Endothelial cell (in vitro differentiated cells): ENCODE data around the gene ZBTB40. TPM values are rescaled to one million over a fixed set of nuclear protein-coding genes. Genes with fewer than 3 reads are reported as not detected.
A peak's percentile ranks its signal among the peaks of the same experiment; 100 is the strongest.

Source experiments
- DNase-seq: peaks from one replicate; pipeline ENCODE4 v3.0.0; 2021; ENCODE audit warnings: low spot score
- H3K27ac Mint-ChIP-seq: one replicate; pipeline ENCODE4 v1.8.0; 2021; ENCODE audit warnings: mixed read lengths, inconsistent platforms; ENCODE audit not compliant: unreplicated experiment
- H3K27me3 Mint-ChIP-seq: one replicate; pipeline ENCODE4 v1.8.0; 2021; ENCODE audit warnings: mild to moderate bottlenecking, moderate library complexity, mixed read lengths, inconsistent platforms; ENCODE audit not compliant: unreplicated experiment
- H3K36me3 Mint-ChIP-seq: one replicate; pipeline ENCODE4 v1.8.0; 2021; ENCODE audit warnings: mild to moderate bottlenecking, low read depth, mixed read lengths, inconsistent platforms; ENCODE audit not compliant: unreplicated experiment
- H3K4me1 Mint-ChIP-seq: one replicate; pipeline ENCODE4 v1.8.0; 2021; ENCODE audit warnings: mild to moderate bottlenecking, mixed read lengths, inconsistent platforms; ENCODE audit not compliant: unreplicated experiment
- H3K4me3 Mint-ChIP-seq: one replicate; pipeline ENCODE4 v1.8.0; 2021; ENCODE audit warnings: mild to moderate bottlenecking, mixed read lengths, inconsistent platforms; ENCODE audit not compliant: unreplicated experiment
- H3K9me3 Mint-ChIP-seq: one replicate; pipeline ENCODE4 v1.8.0; 2021; ENCODE audit warnings: mixed read lengths, inconsistent platforms; ENCODE audit not compliant: unreplicated experiment
- CTCF ChIP-seq: fragments of 200-600 bp; sonication (generic); IDR thresholded peaks from one replicate; pipeline ENCODE4 v1.5.0; 2021; ENCODE audit warnings: antibody characterized with exemption; ENCODE audit not compliant: unreplicated experiment
- total RNA-seq: library from RNA; stranded (reverse); fragmentation: NEBNext Ultra II Directional; extraction: Animal tissue kit (Norgen Biotek cat#: 25700); gene quantifications from one replicate; pipeline ENCODE4 v1.2.1, GENCODE V29; 2021; ENCODE audit not compliant: unreplicated experiment

ZBTB40 gene
- total RNA-seq, 1 donor from 2014 or later, result 18.9 TPM

GRCh38 chr1:22526677-22527076 lies 75.0 kb downstream of the ZBTB40 start:
- peaks cover 2% of the 10 kb centered on the region for H3K4me1 Mint-ChIP-seq
- no peaks in the 10 kb centered on the region for H3K9me3 Mint-ChIP-seq
- H3K4me3 Mint-ChIP-seq, result no peak overlapping the region
- TF ChIP-seq CTCF, result no peak
- H3K36me3 Mint-ChIP-seq, result peaks cover 35% of the 10 kb centered on the region
- H3K27me3 Mint-ChIP-seq, result peaks cover 2% of the 10 kb centered on the region
- no peak overlapping the region for H3K27ac Mint-ChIP-seq
- DNase-seq, result no peak

GRCh38 chr1:22527122-22527521 lies 75.5 kb downstream of the ZBTB40 start:
- no peaks in the 10 kb centered on the region for H3K4me1 Mint-ChIP-seq
- H3K4me3 Mint-ChIP-seq, result no peak overlapping the region
- TF ChIP-seq CTCF, result peak; percentile 20
- no peak overlapping the region for H3K27ac Mint-ChIP-seq
- H3K36me3 Mint-ChIP-seq, result peaks cover 32% of the 10 kb centered on the region
- no peaks in the 10 kb centered on the region for H3K9me3 Mint-ChIP-seq
- no peak for DNase-seq
- H3K27me3 Mint-ChIP-seq, result peaks cover 2% of the 10 kb centered on the region

- peaks cover 30% of the 10 kb centered on the region for H3K36me3 Mint-ChIP-seq
- H3K27ac Mint-ChIP-seq, result no peak overlapping the region
- no peak for DNase-seq
- no peak for TF ChIP-seq CTCF
- peaks cover 2% of the 10 kb centered on the region for H3K27me3 Mint-ChIP-seq
- no peaks in the 10 kb centered on the region for H3K4me1 Mint-ChIP-seq
- no peaks in the 10 kb centered on the region for H3K9me3 Mint-ChIP-seq
- H3K4me3 Mint-ChIP-seq, result no peak overlapping the region
Measured at GRCh38 chr1:22527555-22528296, 76.1 kb downstream of the ZBTB40 start.

- no peaks in the 10 kb centered on the region for H3K4me1 Mint-ChIP-seq
- peaks cover 29% of the 10 kb centered on the region for H3K36me3 Mint-ChIP-seq
- peaks cover 6% of the 10 kb centered on the region for H3K27me3 Mint-ChIP-seq
- H3K4me3 Mint-ChIP-seq, result no peak overlapping the region
- no peak for DNase-seq
- no peak for TF ChIP-seq CTCF
- no peak overlapping the region for H3K27ac Mint-ChIP-seq
- no peaks in the 10 kb centered on the region for H3K9me3 Mint-ChIP-seq
Measured at GRCh38 chr1:22528451-22528850, 76.8 kb downstream of the ZBTB40 start.

GRCh38 chr1:22529901-22530621 lies 78.4 kb downstream of the ZBTB40 start:
- DNase-seq, result no peak
- Mint-ChIP-seq H3K4me3 (no peak overlapping the region), H3K27me3 (peaks cover 5% of the 10 kb centered on the region), H3K9me3 (no peaks in the 10 kb centered on the region), H3K36me3 (peaks cover 20% of the 10 kb centered on the region), H3K4me1 (no peaks in the 10 kb centered on the region), H3K27ac (no peak overlapping the region)
- TF ChIP-seq CTCF, result no peak
